Transverse colon (tissue), 4 donors: ENCODE results near the gene SLC25A47. TPM values are rescaled to one million over a fixed set of nuclear protein-coding genes. Genes with fewer than 3 reads are reported as not detected.
A peak's percentile ranks its signal among the peaks of the same experiment; 100 is the strongest.
"Not testable (repeated sequence)": the region's sequence is repeated elsewhere in the genome, so short reads cannot be mapped to it uniquely, and the experiment has no call there.

ENCODE experiments used
- DNase-seq: peaks from one replicate; pipeline ENCODE4 v3.0.0-alpha.2; 2019
- H3K27ac ChIP-seq, 4 donors: fragments of 200-600 bp; sonication (generic); 2 replicates each; pipeline ENCODE4 v1.5.1; 2016 to 2018; ENCODE audit warnings: inconsistent platforms in 4 of 4
- H3K27me3 ChIP-seq: fragments of 200-600 bp; sonication (generic); 2 replicates; pipeline ENCODE4 v1.5.1; 2017; ENCODE audit warnings: inconsistent platforms
- H3K36me3 ChIP-seq, 4 donors: fragments of 200-600 bp; sonication (generic); 2 replicates each; pipeline ENCODE4 v1.5.1; 2017 to 2019; ENCODE audit warnings: inconsistent platforms in 4 of 4
- H3K4me1 ChIP-seq, 4 donors: fragments of 200-600 bp; sonication (generic); 2 replicates each; pipeline ENCODE4 v1.5.1; 2017 to 2020; ENCODE audit warnings: inconsistent platforms in 4 of 4
- H3K4me3 ChIP-seq, 4 donors: fragments of 200-600 bp; sonication (generic); 1 replicate in 1 of 4; 2 replicates in 3 of 4; pipeline versions ENCODE4 v1.5.1 to v1.6.1; 2017 to 2019; ENCODE audit warnings: inconsistent platforms in 4 of 4
- H3K9me3 ChIP-seq, 2 donors: fragments of 200-600 bp; sonication (generic); 2 replicates each; pipeline ENCODE4 v1.5.1; 2017 to 2019; ENCODE audit warnings: inconsistent platforms in 2 of 2
- EP300 ChIP-seq: sonication (generic); formaldehyde crosslinking; IDR thresholded peaks from one replicate; pipeline ENCODE4 v1.6.1; 2017; ENCODE audit warnings: antibody characterized with exemption, low read depth
- POLR2A ChIP-seq: fragments of 450-650 bp; IDR thresholded peaks from one replicate; pipeline ENCODE4 v1.6.1; 2016; ENCODE audit warnings: antibody characterized with exemption, mild to moderate bottlenecking, moderate library complexity
- POLR2AphosphoS5 ChIP-seq, 3 donors: sonication (generic); formaldehyde crosslinking; IDR thresholded peaks; one replicate each; pipeline ENCODE4 v1.6.1; 2016; ENCODE audit warnings: antibody characterized with exemption in 3 of 3
- WGBS, 2 donors: methylation state at CpG; one replicate each; pipeline ENCODE4 v1.1.5; 2018; ENCODE audit warnings: low coverage in 1 of 2; 5-methylcytosine and 5-hydroxymethylcytosine counted together
- in situ Hi-C, 4 donors: fragments of 200-750 bp; cut with MboI; loops; one replicate each; pipeline versions ENCODE4 v1.15.0 to v1.15.1; 2017; ENCODE audit warnings: low sequenced_read_pairs in 3 of 4, low pct_ligation_motif_present in 1 of 4, low pct_unique_long_range_greater_than_20kb in 1 of 4
- intact Hi-C: fragments of 100-400 bp; cut with DNase I; formaldehyde crosslinking; loops from one replicate; pipeline ENCODE4 v1.15.1; 2023; ENCODE audit warnings: low total_unique reads
- total RNA-seq, 4 donors: library from RNA; depleted of rRNA; stranded (reverse); fragments of >200 nt; gene quantifications; one replicate each; pipeline ENCODE4 v1.1.0, GENCODE V29; 2016
- TF ChIP-seq, protein P1 (sequence below), 5 experiments: fragments of 200-600 bp in 3 of 5; fragments of 450-650 bp in 2 of 5; sonication (generic) in 3 of 5; IDR thresholded peaks; 1 replicate in 2 of 5; 2 replicates in 3 of 5; pipeline ENCODE4 v1.5.1; 2016 to 2017; ENCODE audit warnings: antibody characterized with exemption in 5 of 5, inconsistent platforms in 3 of 5, mild to moderate bottlenecking in 2 of 5, moderate library complexity in 1 of 5

The SLC25A47 gene
- total RNA-seq, 4 donors from 2014 or later: 0.27 to 0.32 TPM; not detected in 2

DNA sequence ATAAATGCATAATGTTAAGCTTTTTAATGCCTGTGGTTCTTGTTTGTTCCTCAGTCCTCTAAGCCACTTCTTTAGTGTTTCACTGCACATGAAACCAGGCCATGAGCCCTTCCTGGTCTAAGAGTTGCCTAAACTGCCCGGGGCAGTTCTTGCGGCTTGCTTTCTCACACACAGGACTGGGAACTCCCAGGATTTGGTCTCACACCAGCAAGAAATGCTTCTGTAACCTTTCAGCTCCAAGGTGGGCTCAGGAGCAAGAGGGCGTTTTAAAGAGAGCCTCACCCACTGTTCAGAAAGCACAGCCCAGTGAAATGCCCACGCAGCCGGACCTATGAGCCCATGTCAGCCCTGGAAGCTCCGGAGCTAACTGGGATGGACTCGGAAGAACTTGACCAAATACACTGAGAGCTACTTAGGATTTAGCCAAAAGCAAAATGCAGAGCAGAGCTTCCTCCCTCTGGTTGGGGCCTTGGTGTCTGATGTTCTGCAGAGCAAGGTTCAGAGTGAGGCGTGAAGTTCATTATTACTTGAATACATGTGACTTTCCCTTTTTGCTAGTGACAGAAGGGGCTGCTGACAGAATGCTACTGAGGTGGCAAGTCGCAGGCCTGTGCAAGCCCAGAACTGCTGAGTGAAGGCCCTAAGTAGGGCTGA lies 40.2 kb upstream of the SLC25A47 start:
- Histone ChIP-seq H3K4me3 (no peak overlapping the region), H3K27ac (no peak overlapping the region), H3K27me3 (no peaks in the 10 kb centered on the region), H3K36me3 (no peaks in the 10 kb centered on the region), H3K9me3 (no peaks in the 10 kb centered on the region), H3K4me1 (peaks cover 0 to 28% (median 18%) of the 10 kb centered on the region in 4 donors)
- WGBS, 2 donors: 89 to 100% methylated on average over 1 to 9 of the region's 9 CpGs
- TF ChIP-seq, protein P1, sequence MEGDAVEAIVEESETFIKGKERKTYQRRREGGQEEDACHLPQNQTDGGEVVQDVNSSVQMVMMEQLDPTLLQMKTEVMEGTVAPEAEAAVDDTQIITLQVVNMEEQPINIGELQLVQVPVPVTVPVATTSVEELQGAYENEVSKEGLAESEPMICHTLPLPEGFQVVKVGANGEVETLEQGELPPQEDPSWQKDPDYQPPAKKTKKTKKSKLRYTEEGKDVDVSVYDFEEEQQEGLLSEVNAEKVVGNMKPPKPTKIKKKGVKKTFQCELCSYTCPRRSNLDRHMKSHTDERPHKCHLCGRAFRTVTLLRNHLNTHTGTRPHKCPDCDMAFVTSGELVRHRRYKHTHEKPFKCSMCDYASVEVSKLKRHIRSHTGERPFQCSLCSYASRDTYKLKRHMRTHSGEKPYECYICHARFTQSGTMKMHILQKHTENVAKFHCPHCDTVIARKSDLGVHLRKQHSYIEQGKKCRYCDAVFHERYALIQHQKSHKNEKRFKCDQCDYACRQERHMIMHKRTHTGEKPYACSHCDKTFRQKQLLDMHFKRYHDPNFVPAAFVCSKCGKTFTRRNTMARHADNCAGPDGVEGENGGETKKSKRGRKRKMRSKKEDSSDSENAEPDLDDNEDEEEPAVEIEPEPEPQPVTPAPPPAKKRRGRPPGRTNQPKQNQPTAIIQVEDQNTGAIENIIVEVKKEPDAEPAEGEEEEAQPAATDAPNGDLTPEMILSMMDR (IDR thresholded peaks at IDR 0.05): no peak
- TF ChIP-seq POLR2A (no peak), EP300 (no peak), POLR2AphosphoS5 (IDR thresholded peaks at IDR 0.05) (no peak)
- DNase-seq: peak; percentile 5
- intact Hi-C loops (no loop called here), in situ Hi-C loops (no loop called here)

DNA sequence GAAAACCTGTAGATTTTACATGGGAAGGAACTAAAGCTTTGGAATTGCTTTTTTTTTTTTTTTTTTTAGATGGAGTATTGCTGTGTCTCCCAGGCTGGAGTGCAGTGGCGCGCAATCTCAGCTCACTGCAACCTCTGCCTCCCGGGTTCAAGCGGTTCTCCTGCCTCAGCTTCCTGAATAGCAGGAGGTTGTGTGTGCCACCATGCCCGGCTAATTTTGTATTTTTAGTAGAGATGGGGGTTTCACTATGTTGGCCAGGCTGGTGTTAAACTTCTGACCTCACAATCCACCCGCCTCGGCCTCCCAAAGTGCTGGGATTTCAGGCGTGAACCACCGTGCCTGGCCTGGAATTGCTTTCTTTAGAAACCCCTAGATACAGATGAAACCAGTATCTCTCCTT lies 39.7 kb upstream of the SLC25A47 start:
- intact Hi-C loops, in situ Hi-C loops, H3K4me3 ChIP-seq, H3K36me3 ChIP-seq, DNase-seq, H3K27ac ChIP-seq, H3K9me3 ChIP-seq, H3K27me3 ChIP-seq: not testable (repeated sequence)
- peaks cover 0 to 25% (median 16%) of the 10 kb centered on the region in 4 donors for H3K4me1 ChIP-seq
- 40 to 96% methylated on average over 1 to 9 of the region's 9 CpGs for WGBS, 2 donors

DNA sequence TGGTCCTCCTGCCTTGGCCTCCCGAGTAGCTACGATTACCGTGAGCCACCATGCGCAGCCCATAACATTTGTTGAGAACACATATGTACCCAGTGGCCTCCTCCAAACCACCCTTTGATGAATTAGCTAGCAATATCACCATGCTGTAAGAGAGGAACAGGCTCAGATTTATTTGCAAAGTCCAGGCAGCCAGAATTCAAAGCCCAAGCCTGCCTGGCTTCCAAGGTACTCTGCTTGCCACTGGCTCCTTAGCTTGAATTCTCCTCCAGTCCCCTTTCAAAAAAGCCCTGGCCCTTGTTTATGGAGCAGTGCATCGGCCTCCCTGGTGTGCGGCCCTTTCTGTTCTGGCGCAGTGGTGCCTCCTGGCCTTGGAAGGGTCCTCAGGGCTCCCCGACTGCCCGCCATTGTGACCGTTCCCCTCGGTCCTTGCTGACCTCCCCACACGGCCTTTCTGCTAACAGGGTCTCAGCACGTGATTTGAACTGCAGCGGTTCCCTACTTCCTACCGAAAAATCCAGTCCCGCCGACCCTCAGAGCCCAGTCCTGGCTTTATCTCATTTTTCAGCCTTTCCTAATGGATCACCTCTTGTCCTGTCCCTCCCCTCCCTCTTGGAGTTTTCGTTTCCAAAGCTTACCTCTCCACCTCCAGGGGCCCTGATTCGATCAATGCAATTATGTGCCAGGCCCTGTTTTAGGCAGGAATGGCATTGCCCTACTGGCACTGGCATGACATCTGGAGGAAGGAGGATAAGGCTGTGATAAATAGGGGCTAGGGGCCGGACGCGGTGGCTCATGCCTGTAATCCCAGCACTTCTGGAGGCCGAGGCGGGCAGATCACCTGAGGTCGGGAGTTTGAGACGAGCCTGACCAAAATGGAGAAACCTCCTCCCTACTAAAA lies 38.9 kb upstream of the SLC25A47 start:
- WGBS, 2 donors: 69 to 76% methylated on average over 10 to 26 of the region's 26 CpGs
- Histone ChIP-seq H3K27me3 (no peaks in the 10 kb centered on the region), H3K36me3 (no peaks in the 10 kb centered on the region), H3K4me3 (peak overlapping the region; percentile 55 to 86 (median 78)), H3K27ac (peak overlapping the region; percentile 88 to 96 (median 90)), H3K4me1 (peaks cover 0 to 17% (median 13%) of the 10 kb centered on the region in 4 donors), H3K9me3 (no peaks in the 10 kb centered on the region)
- in situ Hi-C loops: no loop called here
- DNase-seq: peak; percentile 8
- no peak for TF ChIP-seq POLR2A
- TF ChIP-seq, protein P1 (IDR thresholded peaks at IDR 0.05): no peak
- TF ChIP-seq POLR2AphosphoS5 (IDR thresholded peaks at IDR 0.05): no peak
- TF ChIP-seq EP300: no peak
- intact Hi-C loops: no loop called here

DNA sequence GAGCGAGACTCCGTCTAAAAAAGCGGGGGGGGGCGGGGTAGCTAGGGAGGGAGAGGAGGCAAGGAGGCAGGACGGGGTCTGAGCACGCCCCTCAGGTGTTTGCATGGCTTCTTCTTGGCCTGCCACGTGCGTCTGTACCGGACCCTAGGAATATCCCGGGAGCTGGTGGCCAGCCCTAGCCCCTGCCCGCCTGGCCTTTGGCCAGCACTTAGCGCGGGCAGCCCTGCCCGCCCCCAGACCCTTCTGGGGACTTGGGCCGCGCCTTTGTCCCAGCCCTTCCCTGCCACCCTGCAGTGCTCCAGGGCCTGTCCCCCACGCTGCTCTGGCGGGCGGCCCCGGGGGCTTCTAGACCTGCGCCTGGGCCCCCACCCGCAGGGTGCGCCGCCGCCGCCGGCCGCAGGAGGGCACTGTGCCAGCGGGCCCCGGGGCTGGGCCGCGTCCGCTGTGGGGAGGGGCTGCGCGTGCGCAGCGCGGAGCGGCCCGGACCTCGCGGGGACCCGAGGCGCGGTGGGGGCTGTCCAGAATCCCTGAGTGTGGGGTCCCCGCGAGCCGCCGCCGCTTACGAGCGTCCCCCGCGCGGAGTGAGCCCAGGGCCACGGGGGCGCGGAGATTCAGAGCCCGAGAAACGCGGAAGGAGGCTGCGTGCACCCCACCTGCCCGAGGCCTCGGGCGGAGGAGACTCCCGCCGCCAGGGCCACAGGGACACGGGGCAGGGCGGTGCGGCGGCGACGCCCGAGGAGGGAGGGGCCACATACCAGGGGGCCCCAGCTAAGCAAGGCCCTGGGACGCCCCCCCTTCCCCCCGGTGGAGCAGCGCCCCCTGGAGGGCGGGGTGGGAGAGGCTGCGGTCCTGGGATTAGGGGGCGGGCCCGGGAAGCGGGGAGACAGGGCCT lies 37.9 kb upstream of the SLC25A47 start:
- H3K4me3 ChIP-seq: peak overlapping the region; percentile 55 to 86 (median 78)
- in situ Hi-C loops: no loop called here
- TF ChIP-seq EP300 (no peak), POLR2AphosphoS5 (IDR thresholded peaks at IDR 0.05) (peak in 2 of 3 donors; percentile 36 to 75), POLR2A (peak; percentile 69)
- TF ChIP-seq, protein P1 (IDR thresholded peaks at IDR 0.05): peak; percentile 80 to 92 (median 87)
- peak overlapping the region; percentile 88 to 96 (median 90) for H3K27ac ChIP-seq
- H3K4me1 ChIP-seq: peaks cover 0 to 15% (median 13%) of the 10 kb centered on the region in 4 donors
- intact Hi-C loops: no loop called here
- peak; percentile 77 for DNase-seq
- H3K27me3 ChIP-seq: no peaks in the 10 kb centered on the region
- H3K36me3 ChIP-seq: no peaks in the 10 kb centered on the region
- WGBS, 2 donors: 0 to 2% methylated on average over 5 to 21 of the region's 82 CpGs
- H3K9me3 ChIP-seq: no peaks in the 10 kb centered on the region
